GM12874 (cell line): ENCODE results near the gene TXN.
A peak's percentile ranks its signal among the peaks of the same experiment; 100 is the strongest.

Source experiments
- TF ChIP-seq, protein P1 (sequence below): IDR thresholded peaks from 2 replicates; pipeline ENCODE4 v1.5.1; 2011; ENCODE audit warnings: low read depth, mild to moderate bottlenecking, control low read depth, low read length, moderate library complexity; ENCODE audit not compliant: insufficient read depth

The TXN gene

GRCh38 chr9:110224583-110224982 lies 31.7 kb downstream of the TXN start:
- TF ChIP-seq, protein P1, sequence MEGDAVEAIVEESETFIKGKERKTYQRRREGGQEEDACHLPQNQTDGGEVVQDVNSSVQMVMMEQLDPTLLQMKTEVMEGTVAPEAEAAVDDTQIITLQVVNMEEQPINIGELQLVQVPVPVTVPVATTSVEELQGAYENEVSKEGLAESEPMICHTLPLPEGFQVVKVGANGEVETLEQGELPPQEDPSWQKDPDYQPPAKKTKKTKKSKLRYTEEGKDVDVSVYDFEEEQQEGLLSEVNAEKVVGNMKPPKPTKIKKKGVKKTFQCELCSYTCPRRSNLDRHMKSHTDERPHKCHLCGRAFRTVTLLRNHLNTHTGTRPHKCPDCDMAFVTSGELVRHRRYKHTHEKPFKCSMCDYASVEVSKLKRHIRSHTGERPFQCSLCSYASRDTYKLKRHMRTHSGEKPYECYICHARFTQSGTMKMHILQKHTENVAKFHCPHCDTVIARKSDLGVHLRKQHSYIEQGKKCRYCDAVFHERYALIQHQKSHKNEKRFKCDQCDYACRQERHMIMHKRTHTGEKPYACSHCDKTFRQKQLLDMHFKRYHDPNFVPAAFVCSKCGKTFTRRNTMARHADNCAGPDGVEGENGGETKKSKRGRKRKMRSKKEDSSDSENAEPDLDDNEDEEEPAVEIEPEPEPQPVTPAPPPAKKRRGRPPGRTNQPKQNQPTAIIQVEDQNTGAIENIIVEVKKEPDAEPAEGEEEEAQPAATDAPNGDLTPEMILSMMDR, result no peak

GRCh38 chr9:110220809-110221208 lies 35.5 kb downstream of the TXN start:
- TF ChIP-seq, protein P1, result no peak

DNA sequence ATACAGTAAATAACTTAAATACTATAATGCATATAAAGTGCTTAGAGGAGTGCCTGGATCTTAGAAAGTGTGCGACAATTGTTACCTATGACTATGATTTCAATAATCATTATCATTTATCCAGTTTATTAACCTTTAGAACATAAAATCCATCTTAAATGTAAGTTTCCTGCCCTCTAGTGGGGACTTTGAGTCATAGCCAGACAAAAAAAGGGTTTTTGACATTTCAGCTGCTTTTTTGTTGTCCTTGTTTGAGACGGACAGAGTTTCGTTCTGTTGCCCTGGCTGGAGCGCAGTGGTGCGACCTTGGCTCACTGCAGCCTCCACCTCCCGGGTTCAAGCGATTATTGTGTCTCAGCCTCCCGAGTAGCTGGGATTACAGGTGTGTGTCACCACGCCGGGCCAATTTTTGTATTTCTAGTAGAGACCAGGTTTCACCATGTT lies 38.6 kb downstream of the TXN start:
- TF ChIP-seq, protein P1, result peak; percentile 46; the same call in 1 of the 2 replicates

GRCh38 chr9:110214586-110215355 lies 41.5 kb downstream of the TXN start:
- TF ChIP-seq, protein P1, result no peak

- TF ChIP-seq, protein P1, result no peak
These were observed 42.2 kb downstream of the TXN start for GRCh38 chr9:110214090-110214489.

DNA sequence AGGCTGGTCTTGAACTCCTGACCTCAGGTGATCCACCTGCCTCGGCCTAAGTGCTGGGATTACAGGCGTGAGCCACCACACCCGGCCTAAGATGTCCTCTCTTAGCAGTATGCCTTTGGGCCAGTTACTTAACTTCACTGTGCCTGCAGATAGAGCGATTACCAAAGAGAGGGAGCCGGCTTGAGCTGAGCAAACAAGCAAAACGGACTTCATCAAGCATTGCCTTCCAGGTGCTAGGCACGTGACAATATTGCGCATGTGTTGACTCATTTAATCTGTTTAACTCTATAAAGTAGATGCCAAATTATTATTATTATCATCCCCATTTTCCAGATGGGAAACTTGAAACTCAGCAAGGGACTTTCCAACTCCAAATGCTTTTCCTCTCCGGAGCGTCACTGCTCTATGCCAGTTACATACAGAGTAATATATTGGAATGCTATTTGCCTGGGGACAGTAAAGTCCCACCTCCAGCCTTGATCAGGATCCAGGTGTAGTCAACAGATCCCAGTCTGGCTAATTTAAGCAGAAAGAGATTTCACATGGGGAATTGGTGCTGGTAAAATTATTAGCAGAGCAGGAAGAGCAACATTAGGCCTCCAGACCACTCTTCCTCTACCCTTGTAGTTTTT lies 42.8 kb downstream of the TXN start:
- TF ChIP-seq, protein P1, result no peak

DNA sequence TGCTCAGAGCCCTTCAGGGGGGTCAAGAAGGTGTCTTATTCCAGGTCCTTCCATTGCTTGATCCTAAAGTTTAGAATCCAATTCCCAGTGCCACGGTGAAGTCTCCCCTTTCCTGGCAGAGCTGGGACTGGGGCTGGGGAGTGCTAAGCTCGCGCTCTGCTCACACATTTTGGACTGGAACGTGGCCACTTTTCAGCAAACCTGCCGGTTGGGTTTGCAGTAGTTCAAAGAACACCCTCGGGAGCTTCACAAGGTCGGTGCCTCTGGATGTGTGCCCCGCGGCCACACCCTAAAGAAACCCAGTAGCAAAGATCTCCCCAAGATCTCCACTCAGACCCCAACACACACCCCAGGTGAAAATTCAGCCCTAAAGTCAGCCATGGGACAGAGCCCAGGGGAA lies 48.3 kb downstream of the TXN start, which contains the start of gene C9orf152:
C9orf152 (minus strand) TSS at position 129 of the 400 bp plus-strand sequence. CDS start 580 bp downstream, outside the sequence.
- TF ChIP-seq, protein P1, result no peak
